SU-DHL-6 (cell line): ENCODE data around the gene KIF5C.

Source experiments
- CTCF ChIP-seq: fragments of 200-600 bp; sonication (generic); IDR thresholded peaks from one replicate; pipeline ENCODE4 v1.5.1; 2017; ENCODE audit warnings: antibody characterized with exemption, mild to moderate bottlenecking, low read length, moderate library complexity; ENCODE audit not compliant: insufficient read depth, poor library complexity, severe bottlenecking
- EZH2phosphoT487 ChIP-seq: fragments of 200-600 bp; sonication (generic), shearing (Covaris generic); conservative IDR thresholded peaks from 2 replicates; pipeline ENCODE4 v1.6.1; 2018; ENCODE audit warnings: mild to moderate bottlenecking, antibody characterized with exemption, low read length, moderate library complexity, mixed read lengths

DNA sequence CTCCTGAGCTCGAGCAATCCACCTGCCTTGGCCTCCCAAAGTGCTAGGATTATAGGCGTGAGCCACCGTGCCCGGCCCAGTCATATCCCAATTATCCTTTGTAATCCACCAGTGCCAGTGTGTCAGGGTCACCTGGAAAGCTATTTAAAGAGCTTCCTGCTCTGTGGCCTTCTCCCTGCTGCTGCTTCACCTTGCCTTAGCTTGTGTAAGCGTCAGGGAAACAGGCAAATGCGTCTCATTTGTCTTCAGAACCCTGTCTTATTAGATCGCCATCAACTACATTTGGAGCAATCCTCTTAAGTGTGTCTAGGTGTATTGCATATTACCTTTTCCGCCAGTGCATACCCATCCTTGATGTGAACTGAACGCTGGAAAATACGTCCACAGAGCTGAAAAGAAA, 10.2 kb downstream of the KIF5C start:
- TF ChIP-seq CTCF (no peak), EZH2phosphoT487 (no peak)
